ENCODE data around the gene DCC. TPM values are rescaled to one million over a fixed set of nuclear protein-coding genes. Genes with fewer than 3 reads are reported as not detected.

DCC gene
- total and polyA plus RNA-seq, 2 of the 8 experiments (the other 6 are each of a cell fraction or from before 2014, with no cell fraction given): 0.14 to 1.4 TPM

DNA sequence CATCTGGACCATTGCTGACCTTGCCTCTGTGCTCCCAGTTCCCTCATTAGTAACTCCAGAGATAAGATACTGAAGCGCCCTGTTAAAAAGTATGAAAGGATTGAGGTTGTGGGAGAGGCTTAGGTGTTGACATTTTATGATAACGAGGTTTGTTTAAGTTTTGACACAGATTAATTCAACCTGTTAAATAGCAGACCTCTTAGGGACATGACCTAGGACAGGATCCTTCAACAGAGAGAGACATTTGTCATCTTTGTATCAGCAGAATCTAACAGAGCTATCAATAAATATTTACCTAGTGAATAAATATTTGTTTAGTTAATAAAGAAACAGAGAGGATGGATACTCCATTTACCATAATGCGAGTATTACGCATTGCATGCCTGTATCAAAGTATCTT lies 99.5 kb downstream of the DCC start (continued):
- no peak for TF ChIP-seq NANOG (IDR thresholded peaks at IDR 0.05; ENCODE audit: insufficient read depth, low read depth, low read length, poor library complexity, severe bottlenecking)
- no peak for TF ChIP-seq GTF2F1 (IDR thresholded peaks at IDR 0.05; ENCODE audit: borderline replicate concordance, low read depth, low read length)
- no peak for TF ChIP-seq CBX8 (IDR thresholded peaks at IDR 0.05; ENCODE audit: borderline replicate concordance, low read depth, low read length)
- TF ChIP-seq, protein P1, sequence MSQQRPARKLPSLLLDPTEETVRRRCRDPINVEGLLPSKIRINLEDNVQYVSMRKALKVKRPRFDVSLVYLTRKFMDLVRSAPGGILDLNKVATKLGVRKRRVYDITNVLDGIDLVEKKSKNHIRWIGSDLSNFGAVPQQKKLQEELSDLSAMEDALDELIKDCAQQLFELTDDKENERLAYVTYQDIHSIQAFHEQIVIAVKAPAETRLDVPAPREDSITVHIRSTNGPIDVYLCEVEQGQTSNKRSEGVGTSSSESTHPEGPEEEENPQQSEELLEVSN (IDR thresholded peaks at IDR 0.05): no peak
- no peak for TF ChIP-seq CTBP2 (IDR thresholded peaks at IDR 0.05; ENCODE audit: borderline replicate concordance, insufficient read depth, insufficient read length, low read length)
- TF ChIP-seq HDAC2 (IDR thresholded peaks at IDR 0.05; ENCODE audit: borderline replicate concordance in 1 of 2, low read depth in 2 of 2, low read length in 2 of 2): no peak

Measured in H1 (cell line).